ENCODE data around the gene KCND3.

GRCh38 chr1:111967886-111968285 is 21.6 kb downstream of the KCND3 start:
- no peak for TF ChIP-seq POLR2AphosphoS5 (IDR thresholded peaks at IDR 0.05; ENCODE audit: insufficient read depth in 1 of 2, low read depth in 1 of 2)
- TF ChIP-seq CTCF (IDR thresholded peaks at IDR 0.05), result no peak
